ENCODE results near the gene PC.

Gene PC

DNA sequence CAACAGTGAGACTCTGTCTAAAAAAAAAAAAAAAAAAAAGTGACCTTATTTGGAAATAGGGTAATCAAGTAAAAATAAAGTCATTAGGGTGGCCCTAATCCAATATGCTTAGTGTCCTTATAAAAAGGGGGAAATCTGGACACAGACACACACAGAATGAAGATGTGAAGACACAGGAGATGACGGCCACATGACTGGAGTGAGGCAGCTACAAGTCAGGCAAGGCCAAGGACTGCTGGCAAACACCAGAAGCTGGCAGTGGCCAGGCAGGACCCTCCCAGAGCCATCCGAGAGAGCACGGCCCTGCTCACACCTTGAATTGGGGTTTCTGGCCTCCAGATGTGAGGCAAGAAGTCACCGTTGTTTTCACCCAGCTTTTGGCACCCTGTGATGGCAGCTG, 72.7 kb downstream of the PC start:
- TF ChIP-seq, protein P1, sequence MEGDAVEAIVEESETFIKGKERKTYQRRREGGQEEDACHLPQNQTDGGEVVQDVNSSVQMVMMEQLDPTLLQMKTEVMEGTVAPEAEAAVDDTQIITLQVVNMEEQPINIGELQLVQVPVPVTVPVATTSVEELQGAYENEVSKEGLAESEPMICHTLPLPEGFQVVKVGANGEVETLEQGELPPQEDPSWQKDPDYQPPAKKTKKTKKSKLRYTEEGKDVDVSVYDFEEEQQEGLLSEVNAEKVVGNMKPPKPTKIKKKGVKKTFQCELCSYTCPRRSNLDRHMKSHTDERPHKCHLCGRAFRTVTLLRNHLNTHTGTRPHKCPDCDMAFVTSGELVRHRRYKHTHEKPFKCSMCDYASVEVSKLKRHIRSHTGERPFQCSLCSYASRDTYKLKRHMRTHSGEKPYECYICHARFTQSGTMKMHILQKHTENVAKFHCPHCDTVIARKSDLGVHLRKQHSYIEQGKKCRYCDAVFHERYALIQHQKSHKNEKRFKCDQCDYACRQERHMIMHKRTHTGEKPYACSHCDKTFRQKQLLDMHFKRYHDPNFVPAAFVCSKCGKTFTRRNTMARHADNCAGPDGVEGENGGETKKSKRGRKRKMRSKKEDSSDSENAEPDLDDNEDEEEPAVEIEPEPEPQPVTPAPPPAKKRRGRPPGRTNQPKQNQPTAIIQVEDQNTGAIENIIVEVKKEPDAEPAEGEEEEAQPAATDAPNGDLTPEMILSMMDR (conservative IDR thresholded peaks at IDR 0.05; ENCODE audit: low read depth, low read length) = no peak
- H3K4me3 ChIP-seq (ENCODE audit: low read length) = no peak overlapping the region
- DNase-seq (ENCODE audit: low read depth) = no peak

DNA sequence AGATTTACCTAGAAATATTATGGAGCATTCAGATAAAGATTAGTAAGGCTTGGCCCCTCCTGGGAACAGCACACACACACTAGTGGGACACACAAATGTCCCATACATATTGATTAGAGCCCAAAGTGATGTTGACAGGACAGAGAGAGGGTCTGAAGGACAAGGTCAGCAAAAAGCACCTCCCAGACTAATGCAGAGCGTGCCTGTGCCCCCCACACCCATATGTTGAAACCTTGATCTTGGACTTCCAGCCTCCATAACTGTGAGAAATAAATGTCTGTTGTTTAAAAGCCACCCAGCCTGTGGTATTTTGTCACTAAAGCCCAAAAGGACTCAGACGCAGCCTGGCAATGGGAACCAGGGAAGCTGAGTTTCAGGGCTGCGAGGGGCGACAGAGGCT, 73.7 kb downstream of the PC start:
- TF ChIP-seq, protein P1 (conservative IDR thresholded peaks at IDR 0.05; ENCODE audit: low read depth, low read length) = no peak
- DNase-seq (ENCODE audit: low read depth) = no peak
- no peak overlapping the region for H3K4me3 ChIP-seq (ENCODE audit: low read length)

DNA sequence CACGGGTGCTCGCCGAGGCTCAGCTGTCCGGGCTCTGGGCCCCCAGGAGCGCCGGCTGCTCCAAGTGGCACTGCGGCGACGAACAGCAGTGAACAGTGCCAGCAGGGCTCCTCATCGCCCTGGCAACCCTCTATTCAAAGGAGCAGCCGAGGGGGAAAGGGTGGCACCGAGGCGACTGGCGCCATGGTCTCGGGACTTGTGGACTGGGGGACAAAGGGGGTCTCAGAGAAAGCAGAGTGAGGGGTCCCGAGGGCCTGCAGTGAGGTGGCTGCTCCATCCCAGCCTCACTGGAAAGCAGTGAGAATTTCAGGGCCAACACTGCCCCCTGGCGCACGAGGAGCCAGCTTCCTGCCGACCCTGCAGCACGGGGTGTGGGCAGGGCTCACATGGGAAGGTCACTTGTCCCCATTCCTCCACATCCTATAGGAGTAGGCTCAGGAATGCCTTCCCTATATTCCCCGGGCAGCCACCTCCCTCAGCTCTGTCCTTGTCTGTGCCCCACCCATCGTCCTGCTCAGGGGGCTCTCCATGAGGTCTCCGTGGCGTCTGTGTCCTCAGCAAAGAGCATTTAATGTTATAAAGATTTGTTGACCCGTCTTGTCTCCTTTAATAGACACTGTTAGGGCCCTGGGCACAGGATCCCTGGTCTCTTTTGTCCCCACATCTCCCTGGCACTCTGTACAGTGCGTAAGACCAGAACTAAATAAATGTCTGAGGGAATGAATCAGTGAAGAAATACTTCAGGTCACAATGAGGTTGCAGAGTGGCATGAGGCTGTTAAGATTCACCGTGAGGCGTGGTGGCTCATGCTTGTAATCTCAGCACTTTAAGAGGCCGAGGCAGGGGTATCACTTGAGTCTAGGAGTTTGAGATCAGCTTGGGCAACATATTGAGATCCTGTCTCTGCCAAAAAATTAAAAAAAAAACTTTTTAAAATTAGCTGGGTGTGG, 74.9 kb downstream of the PC start:
- H3K4me3 ChIP-seq (ENCODE audit: low read length) = no peak overlapping the region
- TF ChIP-seq, protein P1 (conservative IDR thresholded peaks at IDR 0.05; ENCODE audit: low read depth, low read length) = peak; percentile 79
- no peak for DNase-seq (ENCODE audit: low read depth)

DNA sequence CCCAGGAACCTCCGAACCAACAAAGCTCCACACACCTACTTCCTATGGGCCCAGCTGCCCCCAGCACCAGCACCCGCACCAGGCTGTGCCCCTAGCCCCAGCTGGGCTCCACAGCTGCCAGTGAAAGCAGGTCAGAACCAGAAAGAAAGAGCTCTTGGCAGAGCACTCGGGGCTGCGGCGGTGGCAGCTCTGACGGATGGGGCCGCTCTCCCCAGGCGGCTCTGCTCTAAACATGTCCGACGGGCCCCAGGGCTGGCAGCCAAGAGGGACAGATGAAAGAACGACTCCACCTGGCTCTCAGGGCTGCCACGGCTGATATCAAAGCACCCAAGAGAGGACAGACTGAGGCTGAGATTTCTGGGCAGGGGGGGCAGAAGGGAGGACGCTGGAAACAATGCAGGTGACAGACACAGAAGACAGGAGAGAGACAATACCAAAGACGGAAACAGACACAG, 75.6 kb downstream of the PC start:
- TF ChIP-seq, protein P1 (conservative IDR thresholded peaks at IDR 0.05; ENCODE audit: low read depth, low read length) = no peak
- H3K4me3 ChIP-seq (ENCODE audit: low read length) = no peak overlapping the region
- DNase-seq (ENCODE audit: low read depth) = no peak

DNA sequence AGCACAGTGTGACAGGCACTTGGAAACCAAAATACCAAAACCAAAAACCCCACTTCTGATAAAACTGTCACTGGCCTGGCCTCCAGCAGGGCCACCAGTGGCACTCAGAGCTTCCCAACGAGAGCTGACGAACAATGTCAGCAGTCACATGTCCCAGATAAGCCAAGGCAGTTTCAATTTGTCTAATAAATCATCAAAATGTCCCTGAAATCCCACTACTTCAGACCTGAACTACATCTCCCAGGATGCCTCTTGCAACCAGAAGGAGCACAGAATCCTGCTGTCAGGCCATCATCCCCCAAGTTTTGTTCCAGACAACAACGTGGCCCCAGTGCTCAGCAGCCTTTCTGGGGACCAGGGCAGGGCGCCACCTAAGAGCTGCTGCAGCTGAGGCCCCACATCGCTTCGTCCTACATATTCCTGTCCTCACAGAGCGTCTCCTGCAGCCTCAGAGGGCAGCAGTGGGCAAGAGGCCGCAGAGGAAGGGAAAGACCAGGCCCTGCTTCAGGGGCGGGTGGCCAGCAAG, 76.2 kb downstream of the PC start:
- DNase-seq (ENCODE audit: low read depth) = no peak
- H3K4me3 ChIP-seq (ENCODE audit: low read length) = no peak overlapping the region
- TF ChIP-seq, protein P1 (conservative IDR thresholded peaks at IDR 0.05; ENCODE audit: low read depth, low read length) = no peak

DNA sequence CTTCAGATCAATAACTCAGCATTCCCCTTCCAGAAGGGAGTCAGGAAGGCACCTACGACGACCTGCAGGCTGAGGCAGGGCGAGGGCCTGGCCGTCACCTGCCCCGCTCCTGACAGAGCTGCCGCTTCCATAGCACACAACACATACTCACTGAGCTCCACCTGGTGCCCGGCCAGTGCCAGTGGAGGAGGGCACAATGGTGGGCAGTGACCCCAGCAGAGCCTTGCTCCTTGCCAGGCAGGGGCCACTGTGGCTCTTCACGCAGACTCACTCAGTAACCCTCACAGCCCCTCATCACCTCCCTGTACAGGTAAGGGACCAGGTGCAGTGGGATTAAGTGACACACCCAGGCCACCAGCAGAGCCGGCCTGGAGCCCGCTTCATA, 76.7 kb downstream of the PC start:
- no peak overlapping the region for H3K4me3 ChIP-seq (ENCODE audit: low read length)
- no peak for DNase-seq (ENCODE audit: low read depth)
- TF ChIP-seq, protein P1 (conservative IDR thresholded peaks at IDR 0.05; ENCODE audit: low read depth, low read length) = no peak

Data from retinal pigment epithelial cell (primary cell).